Mesenchymal stem cell (in vitro differentiated cells and primary cell): ENCODE data around the gene CERK.

ENCODE experiments used
- DNase-seq: peaks from one replicate; pipeline ENCODE4 v3.0.0-alpha.2; 2013
- H2AFZ ChIP-seq: one replicate; pipeline ENCODE4 v1.6.1; 2013; ENCODE audit warnings: low read depth, mild to moderate bottlenecking, control low read depth, inconsistent platforms, low read length, moderate library complexity
- H2AK5ac ChIP-seq: 2 replicates; pipeline ENCODE4 v1.6.1; 2013; ENCODE audit warnings: low read length, moderate library complexity, mild to moderate bottlenecking, inconsistent platforms; ENCODE audit not compliant: severe bottlenecking
- H2BK120ac ChIP-seq: one replicate; pipeline ENCODE4 v1.6.1; 2013; ENCODE audit warnings: low read depth, mild to moderate bottlenecking, inconsistent platforms, low read length, moderate library complexity
- H2BK12ac ChIP-seq, 2 experiments: one replicate each; pipeline ENCODE4 v1.6.1; 2013; ENCODE audit warnings: inconsistent platforms in 2 of 2, low read length in 2 of 2, mild to moderate bottlenecking in 2 of 2, moderate library complexity in 2 of 2, control low read depth in 1 of 2
- H2BK15ac ChIP-seq: one replicate; pipeline ENCODE4 v1.6.1; 2013; ENCODE audit warnings: mild to moderate bottlenecking, low read depth, inconsistent platforms; ENCODE audit not compliant: poor library complexity, severe bottlenecking
- H2BK5ac ChIP-seq: 2 replicates; pipeline ENCODE4 v1.6.1; 2013; ENCODE audit warnings: low read depth, mild to moderate bottlenecking, low read length, control low read depth, inconsistent platforms; ENCODE audit not compliant: poor library complexity, severe bottlenecking
- H3K14ac ChIP-seq, 2 experiments: one replicate each; pipeline ENCODE4 v1.6.1; 2013; ENCODE audit warnings: inconsistent platforms in 2 of 2, low read length in 2 of 2, control low read depth in 1 of 2, mild to moderate bottlenecking in 1 of 2, moderate library complexity in 1 of 2
- H3K18ac ChIP-seq, 2 experiments: one replicate each; pipeline ENCODE4 v1.6.1; 2013; ENCODE audit warnings: inconsistent platforms in 2 of 2, low read length in 2 of 2, control low read depth in 1 of 2, low read depth in 1 of 2, mild to moderate bottlenecking in 1 of 2
- H3K23ac ChIP-seq, 2 experiments: one replicate each; pipeline ENCODE4 v1.6.1; 2013; ENCODE audit warnings: inconsistent platforms in 2 of 2, low read length in 2 of 2, mild to moderate bottlenecking in 2 of 2, moderate library complexity in 2 of 2, control low read depth in 1 of 2
- H3K27ac ChIP-seq: 2 replicates; pipeline ENCODE4 v1.5.1; 2013; ENCODE audit warnings: mild to moderate bottlenecking, moderate library complexity, low read length, control low read depth, inconsistent platforms; ENCODE audit not compliant: poor library complexity, severe bottlenecking
- H3K27me3 ChIP-seq, 2 experiments: 2 replicates each; pipeline versions ENCODE4 v1.6.1 to v1.7.0; 2013; ENCODE audit warnings: low read length in 2 of 2, mild to moderate bottlenecking in 2 of 2, moderate library complexity in 2 of 2, control low read depth in 1 of 2, inconsistent platforms in 1 of 2; ENCODE audit not compliant: control insufficient read depth in 1 of 2, insufficient read depth in 1 of 2
- H3K36me3 ChIP-seq, 2 experiments: 2 replicates each; pipeline versions ENCODE4 v1.6.1 to v1.7.0; 2013; ENCODE audit warnings: low read length in 2 of 2, control low read depth in 1 of 2, inconsistent platforms in 1 of 2, low read depth in 1 of 2, mild to moderate bottlenecking in 1 of 2; ENCODE audit not compliant: insufficient read depth in 2 of 2, control insufficient read depth in 1 of 2
- H3K4ac ChIP-seq, 2 experiments: one replicate each; pipeline ENCODE4 v1.6.1; 2013; ENCODE audit warnings: inconsistent platforms in 2 of 2, low read length in 2 of 2, mild to moderate bottlenecking in 2 of 2, moderate library complexity in 2 of 2, control low read depth in 1 of 2, low read depth in 1 of 2
- H3K4me1 ChIP-seq: 2 replicates; pipeline ENCODE4 v1.6.1; 2013; ENCODE audit warnings: low read depth, low read length, control low read depth; ENCODE audit not compliant: control insufficient read depth, insufficient read depth
- H3K4me2 ChIP-seq: 2 replicates; pipeline ENCODE4 v1.6.1; 2013; ENCODE audit warnings: low read length, mild to moderate bottlenecking, inconsistent platforms; ENCODE audit not compliant: poor library complexity, severe bottlenecking
- H3K4me3 ChIP-seq, 2 experiments: 2 replicates each; pipeline versions ENCODE4 v1.5.1 to v1.7.0; 2013; ENCODE audit warnings: low read length in 2 of 2, mild to moderate bottlenecking in 2 of 2, control low read depth in 1 of 2, low read depth in 1 of 2; ENCODE audit not compliant: insufficient read depth in 1 of 2
- H3K79me1 ChIP-seq: replicated peaks from 2 replicates; pipeline ENCODE4 v1.6.1; 2013; ENCODE audit warnings: mild to moderate bottlenecking, control low read depth, low read length, inconsistent platforms; ENCODE audit not compliant: poor library complexity, severe bottlenecking
- H3K9ac ChIP-seq: 2 replicates; pipeline ENCODE4 v1.7.0; 2013; ENCODE audit warnings: mild to moderate bottlenecking, low read length, moderate library complexity
- H3K9me3 ChIP-seq: 2 replicates; pipeline ENCODE4 v1.7.0; 2013; ENCODE audit warnings: mild to moderate bottlenecking, low read length; ENCODE audit not compliant: control insufficient read depth
- H4K8ac ChIP-seq: one replicate; pipeline ENCODE4 v1.6.1; 2013; ENCODE audit warnings: inconsistent platforms, mild to moderate bottlenecking, low read length, moderate library complexity
- H4K91ac ChIP-seq: one replicate; pipeline ENCODE4 v1.6.1; 2013; ENCODE audit warnings: mild to moderate bottlenecking, low read length, inconsistent platforms
- WGBS: methylation state at CpG from one replicate; pipeline ENCODE4 v1.1.7; 2013; ENCODE audit warnings: mixed read lengths; 5-methylcytosine and 5-hydroxymethylcytosine counted together

Gene CERK

DNA sequence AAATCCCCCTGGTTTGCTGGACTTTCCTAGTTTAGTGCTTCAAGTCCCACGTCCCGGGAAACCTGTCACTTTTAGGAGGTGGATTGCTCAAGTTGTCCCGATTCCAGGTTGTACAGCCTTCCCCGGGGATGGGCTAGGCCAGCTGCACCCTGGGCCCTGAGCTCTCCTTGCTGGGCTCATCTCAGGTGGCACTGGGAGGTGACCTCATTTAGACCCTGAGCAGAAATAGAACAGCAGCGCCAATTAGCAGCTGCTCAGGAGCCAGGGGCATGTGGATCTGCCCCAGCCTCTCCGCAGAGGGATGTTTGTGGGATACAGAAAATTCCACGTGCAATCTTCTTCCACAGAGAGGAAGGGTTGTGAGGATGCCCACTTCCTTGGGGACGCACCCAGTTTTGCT lies 9.6 kb upstream of the CERK start:
- Histone ChIP-seq H4K91ac (peak overlapping the region; percentile 56), H2AFZ (no peak overlapping the region), H3K27me3 (peaks cover 0 to 22% of the 10 kb centered on the region in 2 experiments), H3K14ac (no peak overlapping the region), H2BK120ac (no peak overlapping the region), H3K4ac (no peak overlapping the region), H2AK5ac (no peak overlapping the region), H3K18ac (no peak overlapping the region), H3K4me1 (peaks cover 15% of the 10 kb centered on the region), H3K4me3 (no peak overlapping the region), H2BK12ac (no peak overlapping the region), H3K9ac (no peak overlapping the region), H2BK5ac (no peak overlapping the region), H3K4me2 (no peak overlapping the region), H3K79me1 (no peaks in the 10 kb centered on the region), H3K36me3 (no peaks in the 10 kb centered on the region), H2BK15ac (no peak overlapping the region), H3K23ac (no peak overlapping the region), H4K8ac (no peak overlapping the region), H3K9me3 (no peaks in the 10 kb centered on the region), H3K27ac (no peak overlapping the region)
- DNase-seq: no peak
- 90% methylated on average over 8 of the region's 8 CpGs for WGBS

DNA sequence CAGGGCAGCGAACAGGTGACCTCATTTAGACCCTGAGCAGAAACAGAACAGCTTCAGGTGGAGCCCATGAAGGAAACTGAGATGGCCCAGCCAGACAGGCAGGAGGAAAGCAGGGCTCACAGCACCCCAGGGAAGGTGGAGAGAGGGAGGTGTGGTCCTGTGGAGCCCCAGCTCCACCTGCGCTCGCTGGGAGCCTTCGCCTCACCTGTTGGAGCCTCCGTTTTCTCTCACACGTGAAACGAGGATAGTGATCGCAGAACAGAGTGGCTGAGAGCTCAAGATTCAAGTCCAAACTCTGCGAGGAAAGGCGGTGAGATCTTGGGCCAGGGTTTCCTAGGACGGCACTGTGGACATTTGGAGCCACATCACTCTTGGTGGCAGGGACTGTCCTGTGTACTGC lies 8.6 kb upstream of the CERK start:
- Histone ChIP-seq H3K18ac (no peak overlapping the region), H3K27ac (no peak overlapping the region), H2BK15ac (no peak overlapping the region), H2AK5ac (no peak overlapping the region), H2BK5ac (no peak overlapping the region), H3K4ac (no peak overlapping the region), H3K23ac (no peak overlapping the region), H3K79me1 (no peaks in the 10 kb centered on the region), H3K14ac (no peak overlapping the region), H2BK12ac (no peak overlapping the region), H2BK120ac (no peak overlapping the region), H4K91ac (no peak overlapping the region), H3K9me3 (no peaks in the 10 kb centered on the region), H3K9ac (no peak overlapping the region), H3K4me3 (no peak overlapping the region), H3K36me3 (no peaks in the 10 kb centered on the region), H4K8ac (no peak overlapping the region), H3K4me2 (no peak overlapping the region), H2AFZ (no peak overlapping the region), H3K4me1 (peaks cover 15% of the 10 kb centered on the region), H3K27me3 (peaks cover 0 to 22% of the 10 kb centered on the region in 2 experiments)
- WGBS: 85% methylated on average over 11 of the region's 11 CpGs
- no peak for DNase-seq

DNA sequence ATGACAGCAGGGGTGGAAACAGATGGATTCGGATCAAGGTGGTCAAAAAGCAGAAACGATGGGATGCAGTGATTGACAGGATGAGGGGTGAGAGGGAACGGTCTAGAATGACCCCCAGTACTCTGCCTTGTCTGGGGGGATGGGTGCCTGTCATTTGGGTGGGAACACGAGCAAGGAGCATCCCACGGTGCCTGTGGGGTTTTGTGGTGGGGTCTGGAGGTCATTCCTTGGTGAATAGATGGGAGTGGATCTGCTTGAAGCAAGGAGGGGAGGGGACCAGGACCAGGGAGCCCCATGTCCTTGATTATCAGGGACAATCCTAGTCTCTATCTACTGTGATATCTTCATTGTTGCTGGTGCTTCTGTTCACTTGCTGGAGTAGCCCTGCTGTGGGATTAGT lies 8.1 kb upstream of the CERK start:
- Histone ChIP-seq H3K9ac (no peak overlapping the region), H2BK5ac (no peak overlapping the region), H3K23ac (no peak overlapping the region), H2AFZ (no peak overlapping the region), H3K4ac (no peak overlapping the region), H2BK120ac (no peak overlapping the region), H3K4me1 (peaks cover 15% of the 10 kb centered on the region), H3K14ac (no peak overlapping the region), H4K91ac (peak overlapping the region; percentile 1), H3K18ac (no peak overlapping the region), H3K27ac (no peak overlapping the region), H2BK12ac (no peak overlapping the region), H3K36me3 (no peaks in the 10 kb centered on the region), H2AK5ac (no peak overlapping the region), H3K9me3 (no peaks in the 10 kb centered on the region), H3K79me1 (no peaks in the 10 kb centered on the region), H3K27me3 (peaks cover 0 to 22% of the 10 kb centered on the region in 2 experiments), H3K4me2 (no peak overlapping the region), H4K8ac (no peak overlapping the region), H3K4me3 (no peak overlapping the region), H2BK15ac (no peak overlapping the region)
- WGBS: 86% methylated on average over 5 of the region's 5 CpGs
- no peak for DNase-seq

DNA sequence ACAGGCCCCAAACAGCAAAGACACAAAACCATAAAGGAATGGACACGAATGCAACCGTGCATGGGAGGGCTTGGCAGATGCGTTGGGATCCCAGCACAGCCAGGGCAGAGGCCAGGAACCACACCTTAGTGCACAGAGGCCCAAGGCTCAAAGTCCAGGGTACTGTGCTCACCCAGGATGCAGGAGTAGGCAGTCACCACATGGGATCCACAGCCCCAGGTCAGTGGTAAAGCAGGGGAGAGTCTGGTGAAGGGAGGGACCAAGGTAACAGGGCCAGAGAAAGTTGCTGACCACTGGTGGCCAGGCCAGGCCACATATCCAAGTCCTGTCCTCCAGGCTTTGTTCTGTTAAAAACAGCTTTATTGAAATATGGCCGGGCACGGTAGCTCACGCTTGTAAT lies 6.5 kb upstream of the CERK start:
- Histone ChIP-seq H2BK5ac (no peak overlapping the region), H2BK120ac (no peak overlapping the region), H3K4me1 (peaks cover 8% of the 10 kb centered on the region), H4K91ac (no peak overlapping the region), H3K18ac (no peak overlapping the region), H2BK12ac (no peak overlapping the region), H2AFZ (no peak overlapping the region), H2BK15ac (no peak overlapping the region), H3K9ac (no peak overlapping the region), H3K4me3 (no peak overlapping the region), H3K4ac (no peak overlapping the region), H4K8ac (no peak overlapping the region), H3K4me2 (no peak overlapping the region), H3K79me1 (no peaks in the 10 kb centered on the region), H3K27ac (no peak overlapping the region), H3K14ac (no peak overlapping the region), H3K27me3 (peaks cover 0 to 22% of the 10 kb centered on the region in 2 experiments), H3K36me3 (no peaks in the 10 kb centered on the region), H2AK5ac (no peak overlapping the region), H3K23ac (no peak overlapping the region), H3K9me3 (no peaks in the 10 kb centered on the region)
- no peak for DNase-seq
- 94% methylated on average over 6 of the region's 6 CpGs for WGBS
